ENCODE data around the gene IFNL1. TPM values are rescaled to one million over a fixed set of nuclear protein-coding genes. Genes with fewer than 3 reads are reported as not detected.
"Not testable (repeated sequence)": the region's sequence is repeated elsewhere in the genome, so short reads cannot be mapped to it uniquely, and the experiment has no call there.

Gene IFNL1
- not detected for total RNA-seq

GRCh38 chr19:39296055-39296645 is at the start of gene IFNL1:
Gene IFNL1, plus strand, starts transcription at chr19:39296407. Its CDS starts 15 bp downstream, at chr19:39296422.
- no peak for DNase-seq

DNA sequence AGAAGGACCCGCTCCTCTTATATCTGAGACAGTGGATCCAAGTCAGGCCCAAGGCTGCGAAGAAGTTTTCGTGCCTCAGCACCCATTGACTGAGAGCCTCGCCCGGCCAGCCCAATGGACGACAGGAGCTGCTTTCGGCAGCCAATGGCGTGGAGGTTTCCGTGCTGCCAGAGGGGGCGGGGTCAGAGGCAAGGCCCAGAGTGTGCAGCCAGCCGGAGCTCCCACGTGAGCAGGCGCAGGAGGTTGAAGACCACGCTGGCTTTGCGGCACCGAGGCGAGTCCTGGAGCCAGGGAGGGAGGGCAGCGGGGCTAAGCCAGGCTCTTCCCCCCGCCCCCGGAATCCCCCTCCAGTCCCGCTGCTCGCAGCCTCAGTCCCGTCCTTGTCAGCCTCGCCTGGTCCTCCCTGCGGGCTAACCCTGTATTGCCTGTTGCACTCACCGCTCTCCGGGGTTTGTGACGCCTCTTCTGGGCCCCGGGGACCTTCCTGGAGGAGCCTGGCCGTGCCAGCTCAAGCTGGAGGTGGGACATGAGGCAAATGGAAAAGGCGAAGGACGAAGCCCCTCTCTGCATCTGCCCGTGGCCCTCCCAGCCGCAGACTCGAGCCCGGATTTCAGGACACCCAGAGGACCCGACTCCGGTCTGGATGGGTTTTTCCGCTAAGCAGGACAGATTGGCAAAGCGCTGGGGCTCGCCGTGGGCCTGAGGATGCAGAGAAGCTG is 49.1 kb upstream of the IFNL1 start:
- DNase-seq: peak; percentile 53

DNA sequence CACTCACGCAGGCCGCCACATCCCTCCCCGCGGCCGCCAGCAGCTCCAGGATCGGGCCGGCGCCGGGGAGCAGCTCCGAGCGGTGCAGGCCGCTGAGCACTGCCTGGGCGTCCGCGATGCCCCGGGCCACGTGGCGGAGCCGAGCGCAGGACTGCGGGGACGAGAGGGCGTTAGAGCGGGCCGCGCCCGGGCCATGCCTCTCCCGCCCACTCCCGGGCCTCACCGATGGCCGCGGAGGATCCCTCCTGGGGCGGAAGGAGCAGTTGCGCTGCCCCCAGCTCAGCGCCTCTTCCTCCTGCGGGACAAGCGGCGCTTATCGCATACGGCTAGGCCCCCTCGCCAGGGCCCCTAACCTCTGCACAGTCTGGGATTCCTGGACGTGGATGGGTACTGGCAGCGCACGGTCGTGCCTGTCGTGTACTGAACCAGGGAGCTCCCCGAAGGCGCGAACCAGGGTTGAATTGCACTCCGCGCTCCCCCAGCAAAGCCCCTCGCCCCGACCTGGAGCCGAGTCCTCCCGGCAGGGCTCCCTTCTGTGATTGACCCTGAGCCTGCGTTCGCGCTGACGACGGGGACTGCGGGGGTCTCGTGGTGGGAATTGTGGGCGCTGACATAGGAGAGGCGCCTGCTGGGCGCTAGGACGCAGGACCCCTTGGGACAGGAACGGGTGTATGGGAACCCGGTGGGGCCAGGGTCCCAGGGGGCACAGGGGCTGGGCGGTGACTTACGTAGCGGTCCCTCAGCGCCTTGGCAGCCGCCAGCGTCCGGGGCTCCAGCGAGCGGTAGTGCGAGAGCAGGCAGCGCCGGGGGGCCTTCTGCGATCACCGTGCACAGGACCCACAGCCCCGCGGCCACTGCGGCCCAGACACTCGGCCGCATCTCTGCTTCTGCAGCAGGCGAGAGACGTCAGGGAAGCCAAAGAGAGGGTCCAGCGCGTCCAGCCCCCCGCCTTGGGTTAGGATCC is 48.2 kb upstream of the IFNL1 start:
- DNase-seq: peak; percentile 2

DNA sequence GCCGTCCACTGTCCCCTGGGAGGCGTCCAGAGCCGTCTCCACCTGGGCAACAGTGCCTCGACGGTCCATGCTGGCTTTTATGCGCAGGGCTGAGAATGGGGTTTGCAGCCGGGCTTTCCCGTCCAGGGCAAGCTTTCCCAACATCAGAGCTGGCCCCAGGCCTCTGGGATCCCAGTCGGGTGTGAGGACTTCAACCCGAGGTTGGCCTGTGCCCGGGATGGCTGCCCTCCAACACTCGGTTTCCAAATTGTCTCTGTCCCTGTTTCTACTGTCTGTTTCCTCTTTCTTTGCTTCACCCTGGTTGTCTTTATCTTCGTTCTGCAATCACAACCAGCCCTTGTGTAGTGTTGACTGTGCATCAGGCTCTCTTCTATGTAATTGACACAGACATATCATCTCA is 47.4 kb upstream of the IFNL1 start, which contains the start of gene IFNL4:
Gene IFNL4 (minus strand): TSS at position 51 of the 400 bp plus-strand sequence.
- DNase-seq: no peak

GRCh38 chr19:39251081-39251480 is 45.1 kb upstream of the IFNL1 start:
- no peak for DNase-seq

- DNase-seq: no peak
Observed at GRCh38 chr19:39251846-39252245, 44.4 kb upstream of the IFNL1 start.

GRCh38 chr19:39252458-39252857 is 43.7 kb upstream of the IFNL1 start:
- DNase-seq: no peak

GRCh38 chr19:39253374-39254149 is 42.6 kb upstream of the IFNL1 start:
- DNase-seq: no peak

- no peak for DNase-seq
Observed at GRCh38 chr19:39254531-39255345, 41.5 kb upstream of the IFNL1 start.

- no peak for DNase-seq
Observed at GRCh38 chr19:39257227-39257626, 39.0 kb upstream of the IFNL1 start.

- no peak for DNase-seq
Observed at GRCh38 chr19:39261704-39262103, 34.5 kb upstream of the IFNL1 start.

DNA sequence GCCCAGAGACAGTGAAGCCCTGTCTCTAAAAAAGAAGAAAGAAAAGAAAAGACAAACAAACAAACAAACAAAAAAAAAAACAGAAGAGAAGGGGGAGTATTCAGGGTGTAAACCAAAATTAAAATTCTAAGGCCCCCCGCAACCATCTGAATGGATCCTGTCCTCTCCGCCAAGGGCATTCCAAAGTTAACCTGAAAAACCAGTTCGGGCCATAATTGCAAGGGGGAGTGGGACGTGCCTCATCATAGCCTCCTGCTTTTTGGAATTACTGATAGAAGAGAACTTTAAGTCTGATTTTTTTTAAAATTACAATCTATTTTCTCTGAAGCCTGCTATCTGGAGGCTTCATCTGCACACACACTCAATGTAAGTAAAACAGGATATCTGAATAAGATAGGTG is 33.7 kb upstream of the IFNL1 start:
- DNase-seq: no peak

- no peak for DNase-seq
Observed at GRCh38 chr19:39263912-39264305, 32.3 kb upstream of the IFNL1 start.

- DNase-seq: peak; percentile 25
Observed at GRCh38 chr19:39264306-39265290, 31.6 kb upstream of the IFNL1 start.

DNA sequence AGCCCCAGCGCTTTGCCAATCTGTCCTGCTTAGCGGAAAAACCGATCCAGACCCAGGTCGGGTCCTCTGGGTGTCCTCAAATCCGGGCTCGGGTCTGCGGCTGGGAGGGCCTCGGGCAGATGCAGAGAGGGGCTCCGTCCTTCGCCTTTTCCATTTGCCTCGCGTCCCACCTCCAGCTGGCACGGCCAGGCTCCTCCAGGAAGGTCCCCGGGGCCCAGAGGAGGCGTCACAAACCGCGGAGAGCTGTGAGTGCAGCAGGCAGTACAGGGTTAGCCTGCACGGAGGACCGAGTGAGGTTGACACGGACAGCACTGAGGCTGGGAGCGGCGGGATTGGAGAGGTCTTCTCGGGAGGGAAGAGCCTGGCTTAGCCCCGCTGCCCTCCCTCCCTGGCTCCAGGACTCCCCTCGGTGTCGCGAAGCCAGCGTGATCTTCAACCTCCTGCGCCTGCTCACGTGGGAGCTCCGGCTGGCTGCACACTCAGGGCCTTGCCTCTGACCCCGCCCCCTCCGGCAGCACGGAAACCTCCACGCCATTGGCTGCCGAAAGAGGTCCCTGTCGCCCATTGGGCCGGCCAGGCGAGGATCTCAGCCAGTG is 30.8 kb upstream of the IFNL1 start:
- no peak for DNase-seq

GRCh38 chr19:39268085-39268484 is 28.1 kb upstream of the IFNL1 start, which contains the start of gene IFNL2:
Gene IFNL2, plus strand, starts transcription at chr19:39268396. Its CDS starts 173 bp downstream, at chr19:39268569.
- DNase-seq: not testable (repeated sequence)

DNA sequence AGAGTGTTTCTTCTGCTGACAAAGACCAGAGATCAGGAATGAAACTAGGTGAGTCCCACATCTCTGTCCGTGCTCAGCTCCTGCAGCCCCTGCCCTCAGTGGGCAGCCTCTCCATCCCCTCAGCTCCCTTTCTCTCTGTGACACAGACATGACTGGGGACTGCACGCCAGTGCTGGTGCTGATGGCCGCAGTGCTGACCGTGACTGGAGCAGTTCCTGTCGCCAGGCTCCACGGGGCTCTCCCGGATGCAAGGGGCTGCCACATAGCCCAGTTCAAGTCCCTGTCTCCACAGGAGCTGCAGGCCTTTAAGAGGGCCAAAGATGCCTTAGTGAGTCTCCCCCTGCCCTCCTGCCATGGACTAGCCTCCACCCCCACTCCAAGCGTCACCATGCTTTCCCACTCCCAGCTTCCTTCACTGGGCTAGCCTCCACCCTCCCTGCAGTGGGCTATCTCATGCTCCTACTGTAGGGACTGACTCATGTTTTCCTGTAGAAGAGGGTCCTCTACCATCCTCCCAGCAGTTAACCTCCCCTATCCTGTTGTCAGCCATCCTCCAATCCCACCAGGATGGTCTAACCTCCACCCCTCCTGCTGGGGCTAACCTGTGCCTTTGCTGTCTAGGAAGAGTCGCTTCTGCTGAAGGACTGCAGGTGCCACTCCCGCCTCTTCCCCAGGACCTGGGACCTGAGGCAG is 27.5 kb upstream of the IFNL1 start:
- not testable (repeated sequence) for DNase-seq

GRCh38 chr19:39269369-39269768 is 26.8 kb upstream of the IFNL1 start:
- DNase-seq: not testable (repeated sequence)
